Astrocyte (in vitro differentiated cells and primary cell): ENCODE data around the gene PSME3IP1. TPM values are rescaled to one million over a fixed set of nuclear protein-coding genes. Genes with fewer than 3 reads are reported as not detected.

ENCODE experiments used
- total RNA-seq: library from RNA; stranded (reverse); gene quantifications from 2 replicates; pipeline ENCODE4 v1.2.1, GENCODE V29; 2021

PSME3IP1 gene
- total RNA-seq, 1 donor from 2014 or later: 78.8 TPM

Other genes starting within 250 kb of the PSME3IP1 start
- gene CETP, start 224.1 kb downstream of the PSME3IP1 start, total RNA-seq: 0.17 TPM in 1 of 2 replicates, not detected in the other
- 29.9 and 33.1 TPM in 2 replicates for gene NLRC5, start 196.5 kb downstream of the PSME3IP1 start, total RNA-seq
- gene CPNE2, start 93.5 kb downstream of the PSME3IP1 start, total RNA-seq: 17.0 and 19.3 TPM in 2 replicates
- gene RSPRY1, start 290 bp upstream of the PSME3IP1 start, total RNA-seq: 76.8 TPM in 2 replicates
- gene ARL2BP, start 59.2 kb upstream of the PSME3IP1 start, total RNA-seq: 70.9 and 71.1 TPM in 2 replicates
- 0.14 and 0.93 TPM in 2 replicates for gene PLLP, start 98.6 kb upstream of the PSME3IP1 start, total RNA-seq
- gene CCL22, start 172.7 kb upstream of the PSME3IP1 start, total RNA-seq: not detected in 2 replicates
- gene CX3CL1, start 186.5 kb upstream of the PSME3IP1 start, total RNA-seq: 9.6 and 12.1 TPM in 2 replicates
- not detected in 2 replicates for gene CCL17, start 218.7 kb upstream of the PSME3IP1 start, total RNA-seq